ENCODE data around the gene DYNLL1.

GRCh38 chr12:120508537-120508936, 12.6 kb downstream of the DYNLL1 start:
- TF ChIP-seq EZH2 (IDR thresholded peaks at IDR 0.05; ENCODE audit: insufficient read depth, poor library complexity, severe bottlenecking): no peak
- TF ChIP-seq EZH2phosphoT487 (IDR thresholded peaks at IDR 0.05; ENCODE audit: insufficient read depth, low read depth): no peak

Data from GM23248 (cell line).